SK-N-SH (cell line): ENCODE data around the gene KLF13. TPM values are rescaled to one million over a fixed set of nuclear protein-coding genes. Genes with fewer than 3 reads are reported as not detected.

ENCODE experiments used
- CTCF ChIA-PET: fragments of 300-600, 350-600 bp; formaldehyde crosslinking; extraction: SDS; loops from one replicate; lab custom pipeline; 2021; lab: Yijun Ruan, JAX
- POLR2A ChIA-PET: fragments of 350-600 bp; sonication (Branson Sonifier 250); formaldehyde crosslinking; extraction: SDS; loops from one replicate; lab custom pipeline; 2020; ENCODE audit warnings: antibody characterized with exemption, inconsistent platforms; lab: Yijun Ruan, JAX
- DNase-seq: peaks from one replicate; pipeline ENCODE4 v3.0.0; 2012
- H2AFZ ChIP-seq: fragments of 200-600 bp; sonication (generic); 2 replicates; pipeline ENCODE4 v1.8.1; 2016; ENCODE audit warnings: antibody characterized with exemption, mild to moderate bottlenecking, low read depth
- H3F3A ChIP-seq: fragments of 200-600 bp; sonication (generic); replicated peaks from 2 replicates; pipeline ENCODE3; 2016; ENCODE audit warnings: antibody characterized with exemption, mild to moderate bottlenecking; ENCODE audit not compliant: insufficient read depth
- H3K27ac ChIP-seq, 2 experiments: fragments of 200-500 bp in 1 of 2; fragments of 200-600 bp in 1 of 2; sonication (Bioruptor generic) in 1 of 2; sonication (generic), shearing (Covaris generic) in 1 of 2; 2 replicates each; pipeline versions ENCODE4 v1.5.1 to v1.6.1; 2014 to 2016; ENCODE audit warnings: low read depth in 2 of 2, inconsistent platforms in 1 of 2, low read length in 1 of 2, mild to moderate bottlenecking in 1 of 2, mixed read lengths in 1 of 2
- H3K27me3 ChIP-seq: fragments of 200-600 bp; sonication (generic), shearing (Covaris generic); 2 replicates; pipeline ENCODE4 v1.6.1; 2016; ENCODE audit warnings: mixed run types; ENCODE audit not compliant: insufficient read depth
- H3K36me3 ChIP-seq, 2 experiments: fragments of 200-500 bp in 1 of 2; fragments of 200-600 bp in 1 of 2; sonication (Bioruptor generic) in 1 of 2; sonication (generic) in 1 of 2; replicated peaks in 1 of 2; 2 replicates each; pipeline versions ENCODE3 to v1.5.1; 2014 to 2016; ENCODE audit warnings: low read length in 1 of 2, mild to moderate bottlenecking in 1 of 2; ENCODE audit not compliant: insufficient read depth in 2 of 2, control insufficient read depth in 1 of 2
- H3K4me1 ChIP-seq, 2 experiments: fragments of 200-500 bp in 1 of 2; fragments of 200-600 bp in 1 of 2; sonication (Bioruptor generic) in 1 of 2; sonication (generic), shearing (Covaris generic) in 1 of 2; 2 replicates each; pipeline versions ENCODE4 v1.5.1 to v1.6.1; 2014 to 2016; ENCODE audit warnings: low read depth in 1 of 2, low read length in 1 of 2, mixed run types in 1 of 2; ENCODE audit not compliant: insufficient read depth in 2 of 2, control insufficient read depth in 1 of 2
- H3K4me2 ChIP-seq: fragments of 200-600 bp; sonication (generic), shearing (Covaris generic); 2 replicates; pipeline ENCODE4 v1.6.1; 2017; ENCODE audit warnings: mixed run types
- H3K4me3 ChIP-seq, 2 experiments: fragments of 200-500 bp in 1 of 2; fragments of 200-600 bp in 1 of 2; sonication (Bioruptor generic) in 1 of 2; sonication (generic), shearing (Covaris generic) in 1 of 2; 2 replicates each; pipeline versions ENCODE4 v1.5.1 to v1.8.1; 2014 to 2016; ENCODE audit warnings: low read depth in 2 of 2, inconsistent platforms in 1 of 2, low read length in 1 of 2, mild to moderate bottlenecking in 1 of 2, mixed read lengths in 1 of 2, moderate library complexity in 1 of 2
- H3K79me2 ChIP-seq: fragments of 200-600 bp; sonication (generic); 2 replicates; pipeline ENCODE4 v1.8.1; 2017; ENCODE audit warnings: mild to moderate bottlenecking; ENCODE audit not compliant: insufficient read depth
- H3K9ac ChIP-seq: fragments of 200-600 bp; sonication (generic); 2 replicates; pipeline ENCODE4 v1.6.1; 2017; ENCODE audit warnings: mixed run types
- H3K9me2 ChIP-seq: fragments of 200-600 bp; sonication (generic); 2 replicates; pipeline ENCODE4 v1.6.1; 2017; ENCODE audit warnings: mixed run types
- H3K9me3 ChIP-seq: fragments of 200-600 bp; sonication (generic); 2 replicates; pipeline ENCODE4 v1.6.1; 2017; ENCODE audit warnings: mixed run types, mild to moderate bottlenecking, moderate library complexity
- H4K20me1 ChIP-seq: fragments of 200-600 bp; sonication (generic); 2 replicates; pipeline ENCODE4 v1.6.1; 2017; ENCODE audit warnings: mild to moderate bottlenecking, mixed run types; ENCODE audit not compliant: insufficient read depth
- CTCF ChIP-seq: fragments of 200-600 bp; sonication (generic); IDR thresholded peaks from 2 replicates; pipeline ENCODE4 v1.6.1; 2017; ENCODE audit warnings: antibody characterized with exemption, mild to moderate bottlenecking, moderate library complexity
- EZH2phosphoT487 ChIP-seq: fragments of 200-600 bp; sonication (generic); IDR thresholded peaks from 2 replicates; pipeline ENCODE4 v1.6.1; 2017; ENCODE audit warnings: low read depth, mixed run types, mild to moderate bottlenecking, antibody characterized with exemption, moderate library complexity, borderline replicate concordance
- FOSL2 ChIP-seq: IDR thresholded peaks from 2 replicates; pipeline ENCODE4 v1.4.0; 2012; ENCODE audit warnings: low read depth, mild to moderate bottlenecking, moderate library complexity, borderline replicate concordance
- FOXJ3 ChIP-seq: sonication (generic); formaldehyde crosslinking; IDR thresholded peaks from 2 replicates; pipeline ENCODE4 v1.5.1; 2020; ENCODE audit warnings: mild to moderate bottlenecking, missing genetic modification reagents
- GABPA ChIP-seq: IDR thresholded peaks from 2 replicates; pipeline ENCODE4 v1.4.0; 2012; ENCODE audit warnings: low read depth, mild to moderate bottlenecking
- MEF2A ChIP-seq: IDR thresholded peaks from 2 replicates; pipeline ENCODE4 v1.4.0; 2012; ENCODE audit warnings: low read depth, borderline replicate concordance
- MXI1 ChIP-seq: IDR thresholded peaks from 2 replicates; pipeline ENCODE4 v1.6.1; 2012; ENCODE audit warnings: mild to moderate bottlenecking, low read depth, low read length, improper control_type of control experiment
- NRF1 ChIP-seq: IDR thresholded peaks from 2 replicates; pipeline ENCODE4 v1.6.1; 2012; ENCODE audit warnings: low read depth, mild to moderate bottlenecking, low read length
- PBX3 ChIP-seq: IDR thresholded peaks from 2 replicates; pipeline ENCODE4; 2012
- POLR2AphosphoS5 ChIP-seq: IDR thresholded peaks from 2 replicates; pipeline ENCODE4 v1.6.1; 2012; ENCODE audit warnings: low read depth, low read length
- RAD21 ChIP-seq: IDR thresholded peaks from 2 replicates; pipeline ENCODE4 v1.6.1; 2012; ENCODE audit warnings: mild to moderate bottlenecking, low read length
- RCOR1 ChIP-seq: fragments of 150-350 bp; IDR thresholded peaks from 2 replicates; pipeline ENCODE4 v1.6.1; 2017; ENCODE audit warnings: antibody characterized with exemption, low read length
- REST ChIP-seq: IDR thresholded peaks from 2 replicates; pipeline ENCODE4 v1.6.1; 2012; ENCODE audit warnings: mild to moderate bottlenecking, low read depth, low read length, moderate library complexity
- SIN3A ChIP-seq: IDR thresholded peaks from 2 replicates; pipeline ENCODE4 v1.6.1; 2012; ENCODE audit warnings: low read depth, mild to moderate bottlenecking, low read length, moderate library complexity, borderline replicate concordance
- TCF12 ChIP-seq: IDR thresholded peaks from 2 replicates; pipeline ENCODE4 v1.4.0; 2012
- TEAD4 ChIP-seq: IDR thresholded peaks from 2 replicates; pipeline ENCODE4 v1.4.0; 2012; ENCODE audit warnings: mild to moderate bottlenecking, borderline replicate concordance; ENCODE audit not compliant: insufficient read depth
- ZBTB33 ChIP-seq: IDR thresholded peaks from 2 replicates; pipeline ENCODE4 v1.4.0; 2012; ENCODE audit warnings: low read depth, borderline replicate concordance
- WGBS: methylation state at CpG from one replicate; pipeline ENCODE4 v1.1.6; 2017; ENCODE audit warnings: low lambda C conversion rate; 5-methylcytosine and 5-hydroxymethylcytosine counted together
- polyA plus RNA-seq, 3 experiments: library from polyadenylated mRNA; depleted of rRNA; stranded (reverse); fragments of >200 nt; gene quantifications; 2 replicates each; pipeline ENCODE4 v1.2.3, GENCODE V29; 2012

KLF13 gene
- polyA plus RNA-seq, 1 of the 3 experiments (the other 2 are of a cell fraction): 7.1 TPM

DNA sequence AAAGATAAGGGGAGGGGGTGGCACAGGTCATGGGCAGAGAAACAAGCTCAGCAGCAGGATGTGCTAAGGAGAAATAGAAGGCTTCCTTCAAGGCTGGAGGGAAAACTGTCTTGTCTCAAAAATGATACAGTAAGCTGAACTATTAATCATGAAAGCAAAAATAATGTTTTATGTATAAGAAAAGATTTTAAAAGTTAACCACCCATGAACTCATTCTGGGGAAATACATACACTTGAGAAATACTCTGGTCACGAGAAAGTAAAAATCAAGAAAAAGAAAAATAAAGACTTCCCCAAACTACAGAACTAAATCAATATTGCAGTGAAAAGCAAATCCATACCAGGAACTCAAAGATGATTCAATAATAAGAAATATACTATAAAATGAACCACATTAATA is 80.7 kb downstream of the KLF13 start:
- Histone ChIP-seq H3K4me3 (no peak overlapping the region), H3K4me2 (no peak overlapping the region), H3K9me3 (no peaks in the 10 kb centered on the region), H4K20me1 (no peaks in the 10 kb centered on the region), H3K9ac (no peak overlapping the region), H3K36me3 (no peaks in the 10 kb centered on the region), H3F3A (no peaks in the 10 kb centered on the region), H3K9me2 (no peaks in the 10 kb centered on the region), H3K27ac (no peak overlapping the region), H3K4me1 (peaks cover 0 to 14% of the 10 kb centered on the region in 2 experiments; a peak in 1 of 4 replicates), H3K27me3 (no peaks in the 10 kb centered on the region), H3K79me2 (no peaks in the 10 kb centered on the region), H2AFZ (no peak overlapping the region)
- ChIA-PET CTCF (no interaction called here), POLR2A (no interaction called here)
- 38% methylated on average over 1 of the region's 1 CpG for WGBS
- DNase-seq: no peak
- no peak for TF ChIP-seq FOSL2
- no peak for TF ChIP-seq REST
- TF ChIP-seq PBX3: no peak
- no peak for TF ChIP-seq EZH2phosphoT487

GRCh38 chr15:31407851-31408250 is 81.2 kb downstream of the KLF13 start:
- CTCF ChIA-PET: no interaction called here
- TF ChIP-seq PBX3: no peak
- no peak for TF ChIP-seq ZBTB33
- TF ChIP-seq NRF1: no peak
- TF ChIP-seq CTCF: no peak
- no peak for TF ChIP-seq MEF2A
- no peak for TF ChIP-seq POLR2AphosphoS5
- TF ChIP-seq GABPA: no peak
- no peak for TF ChIP-seq RCOR1
- no peak for TF ChIP-seq MXI1
- TF ChIP-seq SIN3A: no peak
- TF ChIP-seq TCF12: no peak
- TF ChIP-seq FOXJ3 (CRISPR knock-in tag): no peak
- no peak for TF ChIP-seq TEAD4
- TF ChIP-seq RAD21: no peak

More at GRCh38 chr15:31407851-31408250, 81.2 kb downstream of the KLF13 start:
- H3K9me3 ChIP-seq: no peaks in the 10 kb centered on the region
- H3K27ac ChIP-seq: no peak overlapping the region
- no peak overlapping the region for H2AFZ ChIP-seq
- no peaks in the 10 kb centered on the region for H3K27me3 ChIP-seq
- H3K79me2 ChIP-seq: no peaks in the 10 kb centered on the region
- H3K4me1 ChIP-seq: peaks cover 0 to 9% of the 10 kb centered on the region in 2 experiments; a peak in 1 of 4 replicates
- H4K20me1 ChIP-seq: no peaks in the 10 kb centered on the region
- no peaks in the 10 kb centered on the region for H3K36me3 ChIP-seq
- DNase-seq: no peak
- no peaks in the 10 kb centered on the region for H3F3A ChIP-seq
- H3K9me2 ChIP-seq: no peaks in the 10 kb centered on the region
- no peak overlapping the region for H3K4me3 ChIP-seq
- POLR2A ChIA-PET: no interaction called here
- no peak overlapping the region for H3K9ac ChIP-seq
- H3K4me2 ChIP-seq: no peak overlapping the region
